OCI-LY7 (cell line): Measurements from ENCODE around the gene CIDEB. TPM values are rescaled to one million over a fixed set of nuclear protein-coding genes. Genes with fewer than 3 reads are reported as not detected.
A peak's percentile ranks its signal among the peaks of the same experiment; 100 is the strongest.

ENCODE experiments used
- BruUV-seq: library from RNA; stranded (reverse); fragments of 400-500 nt; replicated peaks from 2 replicates; lab custom pipeline; 2021; lab: Mats Ljungman, UMichigan
- CTCF ChIA-PET: fragments of 300-600 bp; sonication (Branson Sonifier 250); formaldehyde crosslinking; loops from one replicate; lab custom pipeline; 2022; ENCODE audit warnings: antibody characterized with exemption; ENCODE audit not compliant: unreplicated experiment; lab: Charles Lee
- POLR2A ChIA-PET: fragments of 300-600 bp; sonication (Branson Sonifier 250); formaldehyde crosslinking; loops from one replicate; lab custom pipeline; 2022; ENCODE audit warnings: antibody characterized with exemption; lab: Charles Lee
- DNase-seq: peaks from one replicate; pipeline ENCODE4 v3.0.0-alpha.2; 2015; ENCODE audit warnings: low spot score
- H2AFZ ChIP-seq: fragments of 200-600 bp; sonication (generic), shearing (Covaris generic); 2 replicates; pipeline ENCODE4 v1.6.1; 2014; ENCODE audit warnings: mild to moderate bottlenecking, antibody characterized with exemption, low read length, moderate library complexity
- H3K27ac ChIP-seq: fragments of 200-600 bp; sonication (generic); 2 replicates; pipeline ENCODE4 v1.5.1; 2014; ENCODE audit warnings: mixed run types, low read depth, mild to moderate bottlenecking, moderate library complexity, low read length, inconsistent platforms; ENCODE audit not compliant: poor library complexity, severe bottlenecking
- H3K36me3 ChIP-seq: fragments of 200-600 bp; sonication (generic); 2 replicates; pipeline ENCODE4 v1.6.1; 2014; ENCODE audit warnings: mild to moderate bottlenecking, antibody characterized with exemption, low read length, moderate library complexity, mixed read lengths; ENCODE audit not compliant: insufficient read depth
- H3K4me1 ChIP-seq: fragments of 200-600 bp; sonication (generic); 2 replicates; pipeline ENCODE4 v1.5.1; 2014; ENCODE audit warnings: mild to moderate bottlenecking, low read length; ENCODE audit not compliant: insufficient read depth, poor library complexity, severe bottlenecking
- H3K4me2 ChIP-seq: fragments of 200-600 bp; sonication (generic); 2 replicates; pipeline ENCODE4 v1.6.1; 2014; ENCODE audit warnings: mild to moderate bottlenecking, low read length
- H3K4me3 ChIP-seq: fragments of 200-600 bp; sonication (generic); 2 replicates; pipeline ENCODE4 v1.5.1; 2014; ENCODE audit warnings: mild to moderate bottlenecking, low read depth, low read length; ENCODE audit not compliant: poor library complexity, severe bottlenecking
- H3K79me2 ChIP-seq: fragments of 200-600 bp; sonication (generic); 2 replicates; pipeline ENCODE4 v1.6.1; 2016; ENCODE audit warnings: low read depth, mild to moderate bottlenecking, low read length, moderate library complexity, mixed read lengths; ENCODE audit not compliant: insufficient read depth
- H3K9me2 ChIP-seq: fragments of 200-600 bp; sonication (generic); 2 replicates; pipeline ENCODE4 v1.6.1; 2016; ENCODE audit warnings: mild to moderate bottlenecking, low read length, mixed read lengths; ENCODE audit not compliant: insufficient read depth
- H3K9me3 ChIP-seq: fragments of 200-600 bp; sonication (generic); 2 replicates; pipeline ENCODE4 v1.6.1; 2014; ENCODE audit warnings: mild to moderate bottlenecking, mixed run types, low read length, mixed read lengths
- H4K20me1 ChIP-seq: fragments of 200-600 bp; sonication (generic); 2 replicates; pipeline ENCODE4 v1.6.1; 2014; ENCODE audit warnings: mild to moderate bottlenecking, antibody characterized with exemption, low read length, moderate library complexity, mixed read lengths; ENCODE audit not compliant: insufficient read depth
- CTCF ChIP-seq: fragments of 200-600 bp; sonication (generic); conservative IDR thresholded peaks from 2 replicates; pipeline ENCODE4 v1.5.1; 2014; ENCODE audit warnings: mild to moderate bottlenecking, antibody characterized with exemption, low read length, moderate library complexity, mixed read lengths
- EZH2phosphoT487 ChIP-seq: fragments of 200-600 bp; sonication (generic); IDR thresholded peaks from 2 replicates; pipeline ENCODE4 v1.6.1; 2018; ENCODE audit warnings: low read depth, borderline replicate concordance, mild to moderate bottlenecking, mixed run types, antibody characterized with exemption, low read length, moderate library complexity, mixed read lengths
- intact Hi-C: fragments of 100-400 bp; cut with micrococcal nuclease; formaldehyde crosslinking; loops from one replicate; pipeline ENCODE4 v1.10.0; 2022; ENCODE audit not compliant: unreplicated experiment
- total RNA-seq, 2 experiments: library from RNA; depleted of rRNA in 1 of 2; stranded (reverse); fragments of >200 nt in 1 of 2; shearing (Covaris generic) in 1 of 2; gene quantifications; 2 replicates each; pipeline ENCODE4 v1.2.3, GENCODE V29; 2014 to 2022

Gene CIDEB
- total RNA-seq, 2 experiments from 2014 or later: 1.6 TPM; not detected in 1

- H4K20me1 ChIP-seq: no peaks in the 10 kb centered on the region
- H3K9me2 ChIP-seq: no peaks in the 10 kb centered on the region
- ChIA-PET POLR2A (interaction anchor here (1.3 kb wide), 1 partner anchor 36 kb away, joined by 4 read pairs; the partner anchor contains the start of gene TINF2), CTCF (no interaction called here)
- no peak for DNase-seq
- H3K4me1 ChIP-seq: peaks cover 32% of the 10 kb centered on the region
- TF ChIP-seq CTCF (no peak), EZH2phosphoT487 (no peak)
- no peak overlapping the region for H2AFZ ChIP-seq
- no peak overlapping the region for H3K4me3 ChIP-seq
- no peak overlapping the region for H3K4me2 ChIP-seq
- H3K27ac ChIP-seq: no peak overlapping the region
- H3K79me2 ChIP-seq: no peaks in the 10 kb centered on the region
- intact Hi-C loops: no loop called here
- no peaks in the 10 kb centered on the region for H3K9me3 ChIP-seq
- H3K36me3 ChIP-seq: no peaks in the 10 kb centered on the region
- BruUV-seq: no TSS peak
Measured at GRCh38 chr14:24277606-24278321, 30.0 kb downstream of the CIDEB start.

GRCh38 chr14:24277071-24277470 is 30.7 kb downstream of the CIDEB start:
- Histone ChIP-seq H3K9me3 (no peaks in the 10 kb centered on the region), H3K4me1 (peaks cover 39% of the 10 kb centered on the region), H3K9me2 (no peaks in the 10 kb centered on the region), H4K20me1 (no peaks in the 10 kb centered on the region), H3K36me3 (no peaks in the 10 kb centered on the region), H3K4me2 (no peak overlapping the region), H3K4me3 (no peak overlapping the region), H3K79me2 (no peaks in the 10 kb centered on the region), H2AFZ (no peak overlapping the region), H3K27ac (no peak overlapping the region)
- no TSS peak for BruUV-seq
- no peak for DNase-seq
- intact Hi-C loops: no loop called here
- ChIA-PET POLR2A (interaction anchor here (1.3 kb wide), 1 partner anchor 35 kb away, joined by 4 read pairs; the partner anchor contains the start of gene TINF2), CTCF (no interaction called here)
- no peak for TF ChIP-seq CTCF

GRCh38 chr14:24274101-24274543 is 33.7 kb downstream of the CIDEB start:
- no peaks in the 10 kb centered on the region for H3K9me2 ChIP-seq
- H3K4me1 ChIP-seq: peaks cover 45% of the 10 kb centered on the region
- ChIA-PET POLR2A (interaction anchor here (0.7 to 1.6 kb wide), 6 partner anchors 13 to 101 kb away, joined by 3 to 7 read pairs (median 3); partner anchors contain the start of gene TINF2), CTCF (no interaction called here)
- DNase-seq: peak; percentile 59
- peak overlapping the region; percentile 14 for H3K4me3 ChIP-seq
- H3K27ac ChIP-seq: peak overlapping the region; percentile 40
- H2AFZ ChIP-seq: peak overlapping the region; percentile 59
- no peaks in the 10 kb centered on the region for H4K20me1 ChIP-seq
- intact Hi-C loops: no loop called here
- H3K36me3 ChIP-seq: no peaks in the 10 kb centered on the region
- BruUV-seq: no TSS peak
- TF ChIP-seq CTCF: no peak
- H3K9me3 ChIP-seq: no peaks in the 10 kb centered on the region
- H3K79me2 ChIP-seq: no peaks in the 10 kb centered on the region
- peak overlapping the region; percentile 51 for H3K4me2 ChIP-seq
